ENCODE data around the gene GAL3ST2.
"Not testable (repeated sequence)": the region's sequence is repeated elsewhere in the genome, so short reads cannot be mapped to it uniquely, and the experiment has no call there.

GAL3ST2 gene

GRCh38 chr2:241788135-241788534, 11.5 kb downstream of the GAL3ST2 start:
- Histone ChIP-seq H3K4me3 (replicated peaks; ENCODE audit: low read depth, low read length) (no peak overlapping the region), H3K36me3 (ENCODE audit: control insufficient read depth, insufficient read depth, low read length) (no peaks in the 10 kb centered on the region), H3K27me3 (replicated peaks; ENCODE audit: control insufficient read depth, insufficient read depth, low read length) (no peaks in the 10 kb centered on the region)
- TF ChIP-seq CTCF (IDR thresholded peaks at IDR 0.05; ENCODE audit: insufficient read depth, low read length, poor library complexity, severe bottlenecking), result no peak
- no peak for DNase-seq (ENCODE audit: extremely low read depth, insufficient read length)

GRCh38 chr2:241788572-241788971, 11.9 kb downstream of the GAL3ST2 start:
- Histone ChIP-seq H3K4me3 (replicated peaks; ENCODE audit: low read depth, low read length) (no peak overlapping the region), H3K27me3 (replicated peaks; ENCODE audit: control insufficient read depth, insufficient read depth, low read length) (no peaks in the 10 kb centered on the region), H3K36me3 (ENCODE audit: control insufficient read depth, insufficient read depth, low read length) (no peaks in the 10 kb centered on the region)
- peak; percentile 62 for DNase-seq (ENCODE audit: extremely low read depth, insufficient read length)
- no peak for TF ChIP-seq CTCF (IDR thresholded peaks at IDR 0.05; ENCODE audit: insufficient read depth, low read length, poor library complexity, severe bottlenecking)

DNA sequence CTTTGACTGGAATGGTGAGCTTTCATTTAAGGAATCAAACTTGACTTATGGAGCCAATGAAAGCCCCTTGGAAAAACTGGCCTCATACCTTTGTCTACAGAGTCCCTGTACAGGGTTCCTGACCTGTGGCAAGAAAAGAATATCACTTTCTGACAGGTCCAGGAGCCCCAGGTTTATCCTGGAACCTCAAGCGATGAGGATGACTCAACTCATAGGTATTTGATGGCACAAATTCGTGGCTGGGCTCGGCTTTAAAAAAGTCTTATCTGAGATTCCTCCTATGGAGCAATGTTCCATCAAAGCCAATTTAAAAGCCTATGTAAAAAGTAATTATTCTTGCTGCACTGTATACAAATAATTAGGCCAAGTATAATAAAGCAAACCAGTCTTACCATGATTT, 14.8 kb downstream of the GAL3ST2 start:
- H3K27me3 ChIP-seq (replicated peaks; ENCODE audit: control insufficient read depth, insufficient read depth, low read length); H3K4me3 ChIP-seq (replicated peaks; ENCODE audit: low read depth, low read length); DNase-seq (ENCODE audit: extremely low read depth, insufficient read length); H3K36me3 ChIP-seq (ENCODE audit: control insufficient read depth, insufficient read depth, low read length): not testable (repeated sequence)

- no peaks in the 10 kb centered on the region for H3K36me3 ChIP-seq (ENCODE audit: control insufficient read depth, insufficient read depth, low read length)
- no peak for TF ChIP-seq CTCF (IDR thresholded peaks at IDR 0.05; ENCODE audit: insufficient read depth, low read length, poor library complexity, severe bottlenecking)
- DNase-seq (ENCODE audit: extremely low read depth, insufficient read length), result no peak
- H3K4me3 ChIP-seq (replicated peaks; ENCODE audit: low read depth, low read length), result no peak overlapping the region
- H3K27me3 ChIP-seq (replicated peaks; ENCODE audit: control insufficient read depth, insufficient read depth, low read length), result no peaks in the 10 kb centered on the region
Measured at GRCh38 chr2:241793385-241793784, 16.8 kb downstream of the GAL3ST2 start.

DNA sequence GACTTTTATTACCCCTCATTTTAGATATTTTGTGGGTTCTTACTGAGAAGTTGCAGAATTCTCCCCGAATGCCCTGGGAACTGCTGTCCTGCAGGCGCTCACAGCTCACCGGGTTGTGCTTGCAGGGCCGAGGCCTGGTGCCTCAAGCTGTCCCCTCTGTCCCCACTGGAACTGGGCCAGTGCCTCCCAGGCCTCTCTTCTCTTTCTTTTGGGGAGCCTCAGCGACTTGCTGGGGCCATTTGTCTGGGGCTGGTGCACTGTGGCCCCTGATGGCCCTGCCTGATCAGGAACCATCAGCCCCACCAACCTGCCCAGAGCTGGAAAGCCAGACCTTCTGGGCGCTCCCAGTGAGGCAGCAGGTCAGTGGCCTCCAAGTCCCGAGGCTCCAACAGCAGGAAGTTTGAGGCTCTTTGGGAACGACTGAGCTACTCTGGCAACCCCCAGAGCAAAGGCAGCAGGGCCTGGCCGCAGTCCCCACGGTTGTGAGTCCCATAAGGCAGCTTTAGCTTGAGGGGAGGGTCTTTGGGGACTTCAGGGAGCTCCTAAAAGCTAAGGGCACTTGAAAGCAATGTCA, 17.7 kb downstream of the GAL3ST2 start:
- TF ChIP-seq CTCF (IDR thresholded peaks at IDR 0.05; ENCODE audit: insufficient read depth, low read length, poor library complexity, severe bottlenecking), result no peak
- no peak for DNase-seq (ENCODE audit: extremely low read depth, insufficient read length)
- H3K27me3 ChIP-seq (replicated peaks; ENCODE audit: control insufficient read depth, insufficient read depth, low read length), result no peaks in the 10 kb centered on the region
- no peaks in the 10 kb centered on the region for H3K36me3 ChIP-seq (ENCODE audit: control insufficient read depth, insufficient read depth, low read length)
- no peak overlapping the region for H3K4me3 ChIP-seq (replicated peaks; ENCODE audit: low read depth, low read length)

- no peak for TF ChIP-seq CTCF (IDR thresholded peaks at IDR 0.05; ENCODE audit: insufficient read depth, low read length, poor library complexity, severe bottlenecking)
- H3K4me3 ChIP-seq (replicated peaks; ENCODE audit: low read depth, low read length), result no peak overlapping the region
- H3K27me3 ChIP-seq (replicated peaks; ENCODE audit: control insufficient read depth, insufficient read depth, low read length), result no peaks in the 10 kb centered on the region
- DNase-seq (ENCODE audit: extremely low read depth, insufficient read length), result no peak
- H3K36me3 ChIP-seq (ENCODE audit: control insufficient read depth, insufficient read depth, low read length), result no peaks in the 10 kb centered on the region
Measured at GRCh38 chr2:241795021-241795999, 18.7 kb downstream of the GAL3ST2 start.
